Upper lobe of left lung (tissue), 4 donors: ENCODE measurements around the gene SPINK2.

Experiments used
- CTCF ChIP-seq, 6 experiments: fragments of 450-650 bp in 4 of 6; fragments of 200-600 bp in 2 of 6; sonication (generic) in 2 of 6; IDR thresholded peaks; one replicate each; pipeline ENCODE4 v1.5.1; 2016 to 2019; ENCODE audit warnings: antibody characterized with exemption in 6 of 6
- EP300 ChIP-seq, 4 donors: sonication (generic); formaldehyde crosslinking; IDR thresholded peaks; one replicate each; pipeline ENCODE4 v1.5.1; 2017; ENCODE audit warnings: antibody characterized with exemption in 4 of 4, control low read depth in 2 of 4
- POLR2A ChIP-seq, 4 donors: fragments of 450-650 bp; IDR thresholded peaks; one replicate each; pipeline ENCODE4 v1.5.1; 2016 to 2017; ENCODE audit warnings: antibody characterized with exemption in 4 of 4, mild to moderate bottlenecking in 2 of 4

GRCh38 chr4:56817840-56818491 lies 3.5 kb downstream of the SPINK2 start:
- TF ChIP-seq CTCF (IDR thresholded peaks at IDR 0.05) (no peak), POLR2A (IDR thresholded peaks at IDR 0.05) (no peak), EP300 (IDR thresholded peaks at IDR 0.05) (no peak)
